Peyer's patch (tissue), 4 donors: Measurements from ENCODE around the gene KSR2. TPM values are rescaled to one million over a fixed set of nuclear protein-coding genes. Genes with fewer than 3 reads are reported as not detected.

ENCODE experiments used
- DNase-seq, 3 donors: peaks; one replicate each; pipeline ENCODE4 v3.0.0-alpha.2; 2017 to 2019
- H3K27ac ChIP-seq, 4 donors: fragments of 200-600 bp; sonication (generic); one replicate each; pipeline ENCODE4 v1.5.1; 2016 to 2019
- H3K27me3 ChIP-seq, 2 donors: fragments of 200-600 bp; sonication (generic); one replicate each; pipeline ENCODE4 v1.5.1; 2019
- H3K36me3 ChIP-seq, 3 donors: fragments of 200-600 bp; sonication (generic); one replicate each; pipeline ENCODE4 v1.5.1; 2016 to 2019
- H3K4me1 ChIP-seq, 4 donors: fragments of 200-600 bp; sonication (generic); one replicate each; pipeline ENCODE4 v1.5.1; 2016 to 2019
- H3K4me3 ChIP-seq, 4 donors: fragments of 200-600 bp; sonication (generic); 1 replicate in 3 of 4; 2 replicates in 1 of 4; pipeline ENCODE4 v1.5.1; 2016 to 2019; ENCODE audit warnings: mild to moderate bottlenecking in 1 of 4
- H3K9me3 ChIP-seq, 4 donors: fragments of 200-600 bp; sonication (generic); one replicate each; pipeline ENCODE4 v1.5.1; 2016 to 2019; ENCODE audit warnings: mild to moderate bottlenecking in 1 of 4
- POLR2A ChIP-seq, 2 donors: fragments of 450-650 bp; IDR thresholded peaks; one replicate each; pipeline ENCODE4 v1.5.1; 2017; ENCODE audit warnings: antibody characterized with exemption in 2 of 2, mild to moderate bottlenecking in 2 of 2, moderate library complexity in 2 of 2
- total RNA-seq, 4 donors: library from RNA; depleted of rRNA; stranded (reverse); fragments of >200 nt; gene quantifications; one replicate each; pipeline ENCODE4 v1.1.0, GENCODE V29; 2016
- TF ChIP-seq, protein P1 (sequence below), 6 experiments: fragments of 450-650 bp in 4 of 6; fragments of 200-600 bp in 2 of 6; sonication (generic) in 1 of 6; IDR thresholded peaks; one replicate each; pipeline ENCODE4 v1.5.1; 2017 to 2019; ENCODE audit warnings: antibody characterized with exemption in 6 of 6, mild to moderate bottlenecking in 3 of 6, moderate library complexity in 1 of 6

The KSR2 gene
- total RNA-seq, 4 donors from 2014 or later = 0.27 to 0.53 (median 0.28) TPM; not detected in 1

DNA sequence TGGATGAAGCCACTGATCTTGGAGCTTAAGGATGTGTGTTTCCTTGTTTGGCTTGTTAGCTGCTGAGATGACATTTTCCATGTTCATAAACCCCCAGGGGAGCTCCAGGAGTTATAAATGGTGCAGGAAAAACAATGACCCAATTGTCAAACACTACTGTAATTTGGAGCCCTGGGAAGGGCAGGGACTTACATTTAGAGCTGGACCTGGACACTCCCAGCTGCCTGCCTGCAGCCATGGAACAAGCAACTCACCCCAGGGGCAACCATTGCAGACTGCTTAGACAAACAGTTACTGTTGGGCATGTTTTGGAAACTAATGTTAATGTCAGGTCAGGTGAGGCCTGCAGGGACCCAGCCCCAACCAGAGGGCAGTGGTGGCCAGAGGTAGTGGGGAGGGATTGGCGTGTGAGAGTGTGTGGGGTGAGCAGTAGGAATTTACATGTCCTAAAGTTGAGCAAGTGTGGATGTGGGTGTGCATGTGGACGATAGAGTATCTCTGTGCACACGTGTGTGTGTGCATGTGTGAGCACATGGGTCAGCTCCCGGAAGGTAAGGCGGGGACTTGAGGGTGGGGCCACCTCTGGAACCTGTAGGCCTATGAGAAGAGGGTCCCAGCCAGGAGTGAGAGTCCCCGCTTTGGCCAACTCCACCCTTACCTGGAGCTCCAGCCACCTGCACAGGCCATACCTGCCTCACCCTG, 521.0 kb downstream of the KSR2 start:
- Histone ChIP-seq H3K27ac (no peak overlapping the region), H3K27me3 (no peaks in the 10 kb centered on the region), H3K4me3 (no peak overlapping the region), H3K9me3 (no peaks in the 10 kb centered on the region), H3K36me3 (no peaks in the 10 kb centered on the region), H3K4me1 (no peaks in the 10 kb centered on the region)
- DNase-seq = no peak
- no peak for TF ChIP-seq POLR2A (IDR thresholded peaks at IDR 0.05)
- TF ChIP-seq, protein P1, sequence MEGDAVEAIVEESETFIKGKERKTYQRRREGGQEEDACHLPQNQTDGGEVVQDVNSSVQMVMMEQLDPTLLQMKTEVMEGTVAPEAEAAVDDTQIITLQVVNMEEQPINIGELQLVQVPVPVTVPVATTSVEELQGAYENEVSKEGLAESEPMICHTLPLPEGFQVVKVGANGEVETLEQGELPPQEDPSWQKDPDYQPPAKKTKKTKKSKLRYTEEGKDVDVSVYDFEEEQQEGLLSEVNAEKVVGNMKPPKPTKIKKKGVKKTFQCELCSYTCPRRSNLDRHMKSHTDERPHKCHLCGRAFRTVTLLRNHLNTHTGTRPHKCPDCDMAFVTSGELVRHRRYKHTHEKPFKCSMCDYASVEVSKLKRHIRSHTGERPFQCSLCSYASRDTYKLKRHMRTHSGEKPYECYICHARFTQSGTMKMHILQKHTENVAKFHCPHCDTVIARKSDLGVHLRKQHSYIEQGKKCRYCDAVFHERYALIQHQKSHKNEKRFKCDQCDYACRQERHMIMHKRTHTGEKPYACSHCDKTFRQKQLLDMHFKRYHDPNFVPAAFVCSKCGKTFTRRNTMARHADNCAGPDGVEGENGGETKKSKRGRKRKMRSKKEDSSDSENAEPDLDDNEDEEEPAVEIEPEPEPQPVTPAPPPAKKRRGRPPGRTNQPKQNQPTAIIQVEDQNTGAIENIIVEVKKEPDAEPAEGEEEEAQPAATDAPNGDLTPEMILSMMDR (IDR thresholded peaks at IDR 0.05) = no peak

DNA sequence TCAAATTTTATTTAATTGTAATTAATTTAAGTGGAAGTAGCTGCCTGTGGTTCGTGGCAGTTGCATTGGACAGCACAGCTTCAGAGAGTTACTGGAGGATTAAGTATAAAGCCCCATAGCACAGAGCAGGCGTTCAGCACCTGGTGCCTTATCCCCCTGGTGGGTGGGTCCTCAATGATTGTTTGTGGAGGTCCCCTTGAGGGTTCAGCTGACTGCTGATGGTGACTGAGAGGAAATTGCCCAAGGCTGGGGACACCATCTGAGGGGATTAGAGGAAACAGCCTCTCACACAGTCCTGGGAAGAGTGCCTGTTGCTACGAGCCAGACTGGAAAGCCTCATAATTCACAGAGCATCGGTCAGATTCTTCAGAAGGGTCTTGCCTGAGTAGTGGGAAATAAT, 524.0 kb downstream of the KSR2 start:
- Histone ChIP-seq H3K36me3 (no peaks in the 10 kb centered on the region), H3K27ac (no peak overlapping the region), H3K4me1 (no peaks in the 10 kb centered on the region), H3K4me3 (no peak overlapping the region), H3K27me3 (no peaks in the 10 kb centered on the region), H3K9me3 (no peaks in the 10 kb centered on the region)
- DNase-seq = no peak
- TF ChIP-seq, protein P1 (IDR thresholded peaks at IDR 0.05) = no peak
- TF ChIP-seq POLR2A (IDR thresholded peaks at IDR 0.05) = no peak

DNA sequence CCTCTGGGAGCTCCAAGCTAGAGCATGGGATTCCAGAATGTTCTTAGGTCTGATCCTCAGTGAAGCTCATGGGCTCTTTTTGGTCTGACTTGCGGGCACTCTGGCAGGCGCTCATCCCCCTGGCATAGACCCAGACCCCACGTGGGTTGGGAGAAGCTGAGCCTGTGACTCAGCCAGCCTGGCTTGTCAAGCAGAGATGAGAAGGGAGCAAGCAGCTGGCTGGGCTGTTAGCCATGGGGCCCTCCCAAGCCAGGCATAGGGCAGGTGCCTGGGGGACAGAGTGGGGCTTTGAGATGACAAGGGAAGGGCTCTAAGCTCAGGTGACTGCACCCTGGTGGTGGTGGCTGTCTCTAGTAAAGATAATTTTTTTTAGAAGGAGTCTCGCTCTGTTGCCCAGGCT, 527.0 kb downstream of the KSR2 start:
- no peak for TF ChIP-seq POLR2A (IDR thresholded peaks at IDR 0.05)
- TF ChIP-seq, protein P1 (IDR thresholded peaks at IDR 0.05) = no peak
- H3K4me1 ChIP-seq = no peaks in the 10 kb centered on the region
- no peak for DNase-seq
- H3K9me3 ChIP-seq = no peaks in the 10 kb centered on the region
- no peaks in the 10 kb centered on the region for H3K27me3 ChIP-seq
- no peak overlapping the region for H3K4me3 ChIP-seq
- H3K27ac ChIP-seq = no peak overlapping the region
- H3K36me3 ChIP-seq = no peaks in the 10 kb centered on the region

DNA sequence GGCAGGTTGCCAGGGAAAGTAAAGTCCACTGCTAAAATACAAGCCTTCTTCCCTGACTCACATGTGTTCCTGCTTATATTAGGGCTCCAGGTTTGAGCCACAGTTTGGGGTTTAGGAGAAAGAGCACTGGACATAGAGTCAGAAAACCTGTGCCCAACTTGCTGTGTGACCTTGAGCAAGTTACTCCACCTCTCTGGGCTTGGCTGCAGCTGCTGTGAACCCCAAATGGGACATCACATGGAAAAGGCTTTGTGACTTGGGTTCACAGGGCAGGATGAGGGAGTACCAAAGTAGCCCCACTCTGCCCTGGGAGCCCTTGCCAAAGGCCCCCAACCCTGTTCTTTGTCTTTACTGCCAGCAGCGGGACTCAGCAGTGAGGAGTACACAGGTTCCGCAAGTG, 528.4 kb downstream of the KSR2 start:
- Histone ChIP-seq H3K4me3 (no peak overlapping the region), H3K27ac (no peak overlapping the region), H3K27me3 (no peaks in the 10 kb centered on the region), H3K4me1 (no peaks in the 10 kb centered on the region), H3K36me3 (no peaks in the 10 kb centered on the region), H3K9me3 (no peaks in the 10 kb centered on the region)
- no peak for DNase-seq
- no peak for TF ChIP-seq POLR2A (IDR thresholded peaks at IDR 0.05)
- TF ChIP-seq, protein P1 (IDR thresholded peaks at IDR 0.05) = no peak

DNA sequence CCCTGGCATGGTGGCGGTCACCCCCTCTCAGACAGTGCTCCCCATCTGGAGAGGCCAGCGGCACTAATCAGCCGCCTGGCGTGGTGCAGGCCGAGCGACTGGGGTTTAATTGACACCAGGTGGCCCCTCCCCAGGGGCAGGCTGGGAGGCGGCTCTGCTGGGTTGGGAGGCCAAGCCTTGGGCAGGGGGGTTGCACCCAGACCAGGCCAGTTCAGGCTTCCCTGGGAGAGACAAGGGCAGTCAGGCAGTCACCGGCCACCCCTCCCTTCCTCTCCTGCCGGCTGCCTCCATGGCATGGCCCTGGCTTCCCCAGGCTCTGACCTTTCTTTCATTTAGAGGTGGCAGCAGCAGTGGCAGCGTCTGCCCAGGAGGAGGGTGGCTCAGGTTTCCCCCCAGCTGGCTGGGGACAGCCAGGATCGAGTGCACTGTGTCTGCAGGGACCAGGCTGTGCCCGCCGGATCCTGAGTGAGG, 529.2 kb downstream of the KSR2 start:
- H3K36me3 ChIP-seq = no peaks in the 10 kb centered on the region
- H3K4me1 ChIP-seq = no peaks in the 10 kb centered on the region
- no peak overlapping the region for H3K4me3 ChIP-seq
- H3K9me3 ChIP-seq = no peaks in the 10 kb centered on the region
- H3K27ac ChIP-seq = no peak overlapping the region
- no peaks in the 10 kb centered on the region for H3K27me3 ChIP-seq
- no peak for TF ChIP-seq POLR2A (IDR thresholded peaks at IDR 0.05)
- TF ChIP-seq, protein P1 (IDR thresholded peaks at IDR 0.05) = no peak
- no peak for DNase-seq
